Right lobe of liver (tissue), 4 donors: ENCODE data around the gene KCTD10.

Source experiments
- POLR2A ChIP-seq: fragments of 450-650 bp; IDR thresholded peaks from one replicate; pipeline ENCODE4 v1.6.1; 2017; ENCODE audit warnings: antibody characterized with exemption, mild to moderate bottlenecking
- TF ChIP-seq, protein P1 (sequence below), 4 donors: fragments of 200-600 bp in 3 of 4; fragments of 450-650 bp in 1 of 4; IDR thresholded peaks; one replicate each; pipeline versions ENCODE4 v1.5.1 to v1.8.0; 2016 to 2022; ENCODE audit warnings: antibody characterized with exemption in 4 of 4, mild to moderate bottlenecking in 2 of 4
- donor health status: DM: no; HTN: no; CAD: no.
- donor health status: DM: no; HTN: no; CAD: no.
- donor health status: DM: no; HTN: yes; CAD: no.

DNA sequence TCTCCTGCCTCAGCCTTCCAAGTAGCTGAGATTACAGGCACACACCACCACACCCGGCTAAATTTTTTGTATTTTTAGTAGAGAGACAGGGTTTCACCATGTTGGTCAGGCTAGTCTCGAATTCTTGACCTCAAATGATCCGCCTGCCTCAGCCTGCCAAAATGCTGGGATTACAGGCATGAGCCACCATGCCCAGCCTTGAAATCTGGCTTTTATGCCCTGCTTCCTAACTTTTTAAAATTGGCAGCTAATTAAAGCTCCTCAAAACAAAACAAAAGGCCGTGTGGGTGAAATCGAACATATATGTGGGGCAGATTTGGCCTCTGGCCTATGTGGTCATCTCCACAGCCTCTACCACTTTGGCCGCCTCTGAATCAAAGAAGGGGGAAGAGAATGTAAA, 37.9 kb downstream of the KCTD10 start:
- TF ChIP-seq POLR2A, result no peak
- TF ChIP-seq, protein P1, sequence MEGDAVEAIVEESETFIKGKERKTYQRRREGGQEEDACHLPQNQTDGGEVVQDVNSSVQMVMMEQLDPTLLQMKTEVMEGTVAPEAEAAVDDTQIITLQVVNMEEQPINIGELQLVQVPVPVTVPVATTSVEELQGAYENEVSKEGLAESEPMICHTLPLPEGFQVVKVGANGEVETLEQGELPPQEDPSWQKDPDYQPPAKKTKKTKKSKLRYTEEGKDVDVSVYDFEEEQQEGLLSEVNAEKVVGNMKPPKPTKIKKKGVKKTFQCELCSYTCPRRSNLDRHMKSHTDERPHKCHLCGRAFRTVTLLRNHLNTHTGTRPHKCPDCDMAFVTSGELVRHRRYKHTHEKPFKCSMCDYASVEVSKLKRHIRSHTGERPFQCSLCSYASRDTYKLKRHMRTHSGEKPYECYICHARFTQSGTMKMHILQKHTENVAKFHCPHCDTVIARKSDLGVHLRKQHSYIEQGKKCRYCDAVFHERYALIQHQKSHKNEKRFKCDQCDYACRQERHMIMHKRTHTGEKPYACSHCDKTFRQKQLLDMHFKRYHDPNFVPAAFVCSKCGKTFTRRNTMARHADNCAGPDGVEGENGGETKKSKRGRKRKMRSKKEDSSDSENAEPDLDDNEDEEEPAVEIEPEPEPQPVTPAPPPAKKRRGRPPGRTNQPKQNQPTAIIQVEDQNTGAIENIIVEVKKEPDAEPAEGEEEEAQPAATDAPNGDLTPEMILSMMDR (IDR thresholded peaks at IDR 0.05), result no peak
